ENCODE measurements around the gene KCTD3.

The KCTD3 gene

DNA sequence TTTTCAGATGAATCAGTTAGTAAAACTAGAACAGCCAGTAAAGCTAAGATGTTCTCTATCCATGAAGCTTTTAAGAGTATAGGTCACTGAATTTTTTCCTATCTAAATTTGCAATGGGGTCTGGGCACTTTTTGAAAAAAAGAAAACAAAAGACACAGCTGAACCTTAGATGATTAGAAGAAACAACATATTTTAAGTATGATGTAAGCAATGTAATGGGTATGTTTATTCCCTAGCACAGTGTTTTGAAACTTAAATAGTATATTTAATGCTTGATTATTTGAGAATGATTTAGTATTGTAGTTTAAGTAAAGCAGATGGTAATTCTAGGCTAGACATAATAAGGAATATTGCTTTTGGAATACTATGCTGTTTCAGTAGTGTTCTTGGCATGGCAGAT, 36.2 kb downstream of the KCTD3 start:
- Histone ChIP-seq H3K36me3 (ENCODE audit: insufficient read depth, low read length) (peaks cover 17% of the 10 kb centered on the region), H3K9me3 (ENCODE audit: low read depth, low read length) (no peaks in the 10 kb centered on the region), H3K9ac (ENCODE audit: insufficient read length) (peak overlapping the region; percentile 14), H3K4me3 (no peak overlapping the region), H3K27ac (no peak overlapping the region)
- TF ChIP-seq FOXP2 (optimal IDR thresholded peaks at IDR 0.05; ENCODE audit: control extremely low read depth, extremely low read length, insufficient read depth) (no peak), POLR2AphosphoS5 (IDR thresholded peaks at IDR 0.05; ENCODE audit: borderline replicate concordance, low read depth, low read length) (no peak), EZH2 (IDR thresholded peaks at IDR 0.05) (no peak)
- no peak for DNase-seq (ENCODE audit: low read depth, low spot score)

DNA sequence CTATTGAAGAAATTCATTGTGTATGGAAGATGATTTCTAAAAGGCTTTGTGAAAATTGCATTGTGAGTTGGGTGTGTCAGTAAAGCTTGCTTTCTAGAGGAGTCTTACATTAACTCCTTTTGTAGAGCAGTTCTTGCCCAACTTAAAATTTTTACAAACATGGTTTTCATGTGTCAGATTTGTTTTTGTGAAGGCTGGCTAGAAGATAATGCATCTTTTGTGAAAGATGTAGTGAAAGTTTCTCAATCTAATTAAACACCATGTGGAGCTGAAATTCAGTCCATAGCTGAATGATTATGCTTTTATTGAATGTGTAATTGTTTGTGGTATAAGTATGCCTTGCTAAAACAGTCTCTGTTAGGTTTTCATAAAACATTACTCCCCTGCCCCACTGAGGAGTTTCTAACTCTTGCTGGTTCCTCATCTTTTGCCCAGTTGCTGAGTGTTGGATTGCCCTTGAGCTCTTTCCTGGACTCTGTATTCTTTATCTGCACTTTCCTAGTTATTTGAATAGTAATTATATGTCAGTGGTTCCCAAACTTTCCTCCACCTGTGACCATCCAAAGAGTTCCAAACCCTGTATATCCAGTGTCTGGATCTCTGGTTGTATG, 38.0 kb downstream of the KCTD3 start:
- Histone ChIP-seq H3K4me3 (no peak overlapping the region), H3K9ac (ENCODE audit: insufficient read length) (no peak overlapping the region), H3K36me3 (ENCODE audit: insufficient read depth, low read length) (peaks cover 23% of the 10 kb centered on the region), H3K9me3 (ENCODE audit: low read depth, low read length) (no peaks in the 10 kb centered on the region), H3K27ac (no peak overlapping the region)
- no peak for DNase-seq (ENCODE audit: low read depth, low spot score)
- TF ChIP-seq FOXP2 (optimal IDR thresholded peaks at IDR 0.05; ENCODE audit: control extremely low read depth, extremely low read length, insufficient read depth) (no peak), POLR2AphosphoS5 (IDR thresholded peaks at IDR 0.05; ENCODE audit: borderline replicate concordance, low read depth, low read length) (no peak), EZH2 (IDR thresholded peaks at IDR 0.05) (no peak)

- H3K36me3 ChIP-seq (ENCODE audit: insufficient read depth, low read length): peaks cover 23% of the 10 kb centered on the region
- DNase-seq (ENCODE audit: low read depth, low spot score): no peak
- H3K4me3 ChIP-seq: no peak overlapping the region
- no peaks in the 10 kb centered on the region for H3K9me3 ChIP-seq (ENCODE audit: low read depth, low read length)
- no peak overlapping the region for H3K27ac ChIP-seq
- H3K9ac ChIP-seq (ENCODE audit: insufficient read length): no peak overlapping the region
- no peak for TF ChIP-seq FOXP2 (optimal IDR thresholded peaks at IDR 0.05; ENCODE audit: control extremely low read depth, extremely low read length, insufficient read depth)
- no peak for TF ChIP-seq EZH2 (IDR thresholded peaks at IDR 0.05)
- no peak for TF ChIP-seq POLR2AphosphoS5 (IDR thresholded peaks at IDR 0.05; ENCODE audit: borderline replicate concordance, low read depth, low read length)
Observed at GRCh38 chr1:215606036-215606435, 38.9 kb downstream of the KCTD3 start.

- Histone ChIP-seq H3K9ac (ENCODE audit: insufficient read length) (no peak overlapping the region), H3K4me3 (no peak overlapping the region), H3K9me3 (ENCODE audit: low read depth, low read length) (no peaks in the 10 kb centered on the region), H3K27ac (no peak overlapping the region), H3K36me3 (ENCODE audit: insufficient read depth, low read length) (peaks cover 23% of the 10 kb centered on the region)
- DNase-seq (ENCODE audit: low read depth, low spot score): no peak
- TF ChIP-seq POLR2AphosphoS5 (IDR thresholded peaks at IDR 0.05; ENCODE audit: borderline replicate concordance, low read depth, low read length): no peak
- TF ChIP-seq EZH2 (IDR thresholded peaks at IDR 0.05): no peak
- no peak for TF ChIP-seq FOXP2 (optimal IDR thresholded peaks at IDR 0.05; ENCODE audit: control extremely low read depth, extremely low read length, insufficient read depth)
Observed at GRCh38 chr1:215606564-215607168, 39.6 kb downstream of the KCTD3 start.

DNA sequence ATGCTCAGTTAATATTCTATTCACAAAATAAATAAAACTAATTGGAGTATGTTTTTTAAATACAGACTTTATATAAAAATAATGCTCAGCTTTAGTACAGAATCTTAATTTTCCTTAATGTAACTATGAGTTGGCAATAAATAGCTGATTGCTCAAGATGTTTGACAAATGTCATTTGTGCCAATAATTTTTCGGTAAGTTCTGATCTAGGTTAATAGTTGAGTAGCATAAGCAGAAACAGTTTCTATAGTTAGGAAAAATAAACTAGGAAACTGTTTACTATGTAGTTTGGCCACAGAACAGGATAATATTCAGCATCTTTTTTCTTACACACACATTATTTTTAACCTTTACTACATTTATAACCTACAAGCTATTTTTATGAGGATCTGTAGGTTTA, 40.3 kb downstream of the KCTD3 start:
- no peaks in the 10 kb centered on the region for H3K9me3 ChIP-seq (ENCODE audit: low read depth, low read length)
- no peak overlapping the region for H3K4me3 ChIP-seq
- peaks cover 17% of the 10 kb centered on the region for H3K36me3 ChIP-seq (ENCODE audit: insufficient read depth, low read length)
- no peak for TF ChIP-seq FOXP2 (optimal IDR thresholded peaks at IDR 0.05; ENCODE audit: control extremely low read depth, extremely low read length, insufficient read depth)
- no peak for TF ChIP-seq POLR2AphosphoS5 (IDR thresholded peaks at IDR 0.05; ENCODE audit: borderline replicate concordance, low read depth, low read length)
- TF ChIP-seq EZH2 (IDR thresholded peaks at IDR 0.05): no peak
- H3K9ac ChIP-seq (ENCODE audit: insufficient read length): no peak overlapping the region
- H3K27ac ChIP-seq: no peak overlapping the region
- DNase-seq (ENCODE audit: low read depth, low spot score): no peak

DNA sequence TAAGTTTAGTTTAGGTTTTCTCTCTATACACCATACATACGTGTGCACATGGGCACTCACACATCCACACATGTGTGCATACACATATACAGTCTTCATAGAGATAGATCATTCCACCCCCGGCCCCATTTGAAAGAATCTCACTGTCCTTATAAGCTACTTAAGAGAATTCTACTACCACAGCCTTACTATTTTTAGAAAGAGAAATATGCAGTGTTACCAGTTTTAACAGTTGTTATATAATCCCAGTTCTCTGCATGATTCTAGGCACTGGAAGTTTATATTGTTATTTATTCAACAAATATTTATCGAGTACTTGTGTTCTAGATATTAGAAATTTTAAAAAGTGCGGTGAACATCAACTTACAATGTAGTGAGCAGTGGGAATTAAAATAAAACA, 41.5 kb downstream of the KCTD3 start:
- H3K9ac ChIP-seq (ENCODE audit: insufficient read length): no peak overlapping the region
- peaks cover 26% of the 10 kb centered on the region for H3K36me3 ChIP-seq (ENCODE audit: insufficient read depth, low read length)
- peaks cover 4% of the 10 kb centered on the region; the same call in 1 of the 2 replicates for H3K9me3 ChIP-seq (ENCODE audit: low read depth, low read length)
- no peak overlapping the region for H3K27ac ChIP-seq
- no peak overlapping the region for H3K4me3 ChIP-seq
- no peak for TF ChIP-seq FOXP2 (optimal IDR thresholded peaks at IDR 0.05; ENCODE audit: control extremely low read depth, extremely low read length, insufficient read depth)
- no peak for TF ChIP-seq POLR2AphosphoS5 (IDR thresholded peaks at IDR 0.05; ENCODE audit: borderline replicate concordance, low read depth, low read length)
- TF ChIP-seq EZH2 (IDR thresholded peaks at IDR 0.05): no peak
- DNase-seq (ENCODE audit: low read depth, low spot score): no peak

DNA sequence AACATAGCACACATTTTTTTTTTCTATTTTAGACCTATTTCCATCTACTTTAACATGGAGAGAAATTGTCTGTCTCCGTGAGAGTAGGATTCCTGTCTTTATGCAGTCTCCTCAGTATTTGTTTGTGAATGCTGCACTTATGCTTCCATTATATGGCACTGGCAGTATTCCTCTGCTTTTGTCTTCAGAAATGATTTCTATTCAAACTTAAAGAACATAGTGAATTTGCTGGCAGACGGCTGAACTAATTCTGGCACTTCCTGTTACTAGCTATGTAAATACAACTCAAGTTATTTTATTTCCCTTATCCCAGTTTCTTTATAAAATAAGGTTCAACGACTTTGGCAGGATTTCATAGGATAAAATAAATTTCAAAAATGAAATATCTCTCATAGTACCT, 45.3 kb downstream of the KCTD3 start:
- no peak for TF ChIP-seq EZH2 (IDR thresholded peaks at IDR 0.05)
- no peak for TF ChIP-seq POLR2AphosphoS5 (IDR thresholded peaks at IDR 0.05; ENCODE audit: borderline replicate concordance, low read depth, low read length)
- TF ChIP-seq FOXP2 (optimal IDR thresholded peaks at IDR 0.05; ENCODE audit: control extremely low read depth, extremely low read length, insufficient read depth): no peak
- peaks cover 5% of the 10 kb centered on the region; the same call in 1 of the 2 replicates for H3K9me3 ChIP-seq (ENCODE audit: low read depth, low read length)
- H3K9ac ChIP-seq (ENCODE audit: insufficient read length): no peak overlapping the region
- DNase-seq (ENCODE audit: low read depth, low spot score): no peak
- H3K4me3 ChIP-seq: peak overlapping the region; percentile 47
- H3K36me3 ChIP-seq (ENCODE audit: insufficient read depth, low read length): peaks cover 24% of the 10 kb centered on the region
- H3K27ac ChIP-seq: peak overlapping the region; percentile 79

DNA sequence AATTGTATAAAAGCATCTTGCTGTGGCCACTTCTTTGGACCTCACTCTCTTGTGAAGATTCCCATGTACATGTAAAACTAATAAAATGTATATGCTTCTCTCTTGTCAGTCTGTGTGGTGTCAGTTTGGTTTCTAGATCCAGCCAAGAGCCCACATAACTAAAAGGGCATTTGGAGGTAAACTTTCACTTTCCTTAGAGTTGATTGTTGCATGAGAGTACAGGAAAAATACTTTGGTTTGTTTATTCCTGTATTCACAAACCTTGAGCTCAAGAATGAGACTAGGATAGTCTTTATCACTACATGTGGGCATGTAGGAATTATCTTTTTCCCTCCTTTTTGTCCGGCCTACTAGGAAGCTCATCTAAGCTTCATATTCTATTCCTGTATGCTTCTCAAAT, 50.9 kb downstream of the KCTD3 start:
- TF ChIP-seq POLR2AphosphoS5 (IDR thresholded peaks at IDR 0.05; ENCODE audit: borderline replicate concordance, low read depth, low read length): no peak
- TF ChIP-seq EZH2 (IDR thresholded peaks at IDR 0.05): no peak
- TF ChIP-seq FOXP2 (optimal IDR thresholded peaks at IDR 0.05; ENCODE audit: control extremely low read depth, extremely low read length, insufficient read depth): no peak
- H3K36me3 ChIP-seq (ENCODE audit: insufficient read depth, low read length): peaks cover 28% of the 10 kb centered on the region

More for the DNA sequence above, 50.9 kb downstream of the KCTD3 start:
- Histone ChIP-seq H3K27ac (no peak overlapping the region), H3K9ac (ENCODE audit: insufficient read length) (no peak overlapping the region), H3K9me3 (ENCODE audit: low read depth, low read length) (peaks cover 5% of the 10 kb centered on the region; the same call in 1 of the 2 replicates), H3K4me3 (no peak overlapping the region)
- DNase-seq (ENCODE audit: low read depth, low spot score): no peak

Data from SK-N-MC (cell line).